Neural progenitor cell (in vitro differentiated cells): ENCODE results near the gene CNTN3. TPM values are rescaled to one million over a fixed set of nuclear protein-coding genes. Genes with fewer than 3 reads are reported as not detected.

Experiments used
- DNase-seq: peaks from one replicate; pipeline ENCODE4 v3.0.0-alpha.2; 2016; ENCODE audit warnings: low spot score
- H2AFZ ChIP-seq: fragments of 200-600 bp; sonication (generic); replicated peaks from 2 replicates; pipeline ENCODE4 v1.6.1; 2016; ENCODE audit warnings: antibody characterized with exemption
- H3F3A ChIP-seq: fragments of 200-600 bp; sonication (generic); 2 replicates; pipeline ENCODE4 v1.6.1; 2016; ENCODE audit warnings: antibody characterized with exemption, low read depth
- H3K27ac ChIP-seq: fragments of 200-600 bp; sonication (generic); 2 replicates; pipeline ENCODE4 v1.5.1; 2016; ENCODE audit warnings: mild to moderate bottlenecking
- H3K27me3 ChIP-seq: fragments of 200-600 bp; sonication (generic); 2 replicates; pipeline ENCODE4 v1.6.1; 2016; ENCODE audit warnings: mild to moderate bottlenecking, moderate library complexity
- H3K36me3 ChIP-seq: fragments of 200-600 bp; sonication (generic); 2 replicates; pipeline ENCODE4 v1.5.1; 2016
- H3K4me1 ChIP-seq: fragments of 200-600 bp; sonication (generic); 2 replicates; pipeline ENCODE4 v1.6.1; 2016; ENCODE audit warnings: mixed run types
- H3K4me2 ChIP-seq: fragments of 200-600 bp; sonication (generic); 2 replicates; pipeline ENCODE4 v1.6.1; 2016
- H3K4me3 ChIP-seq: fragments of 200-600 bp; sonication (generic); 2 replicates; pipeline ENCODE4 v1.5.1; 2016
- H3K79me2 ChIP-seq: fragments of 200-600 bp; sonication (generic); 2 replicates; pipeline ENCODE4 v1.6.1; 2016; ENCODE audit warnings: low read depth
- H3K9ac ChIP-seq: fragments of 200-600 bp; sonication (generic); 2 replicates; pipeline ENCODE4 v1.6.1; 2016
- H3K9me3 ChIP-seq: fragments of 200-600 bp; sonication (generic); 2 replicates; pipeline ENCODE4 v1.5.1; 2016; ENCODE audit warnings: low read depth
- H4K20me1 ChIP-seq: fragments of 200-600 bp; sonication (generic); 2 replicates; pipeline ENCODE4 v1.6.1; 2016; ENCODE audit warnings: low read depth
- H3K27ac Mint-ChIP-seq: 3 replicates; pipeline ENCODE4 v1.8.0; 2021; ENCODE audit warnings: mixed read lengths
- H3K27me3 Mint-ChIP-seq: 2 replicates; pipeline ENCODE4 v1.8.0; 2022; ENCODE audit warnings: low read depth, mild to moderate bottlenecking, inconsistent platforms, moderate library complexity, mixed read lengths; ENCODE audit not compliant: insufficient read depth
- H3K36me3 Mint-ChIP-seq: 3 replicates; pipeline ENCODE4 v1.8.0; 2021; ENCODE audit warnings: mixed read lengths
- H3K4me1 Mint-ChIP-seq: 3 replicates; pipeline ENCODE4 v1.8.0; 2021; ENCODE audit warnings: mixed read lengths
- H3K4me3 Mint-ChIP-seq: 3 replicates; pipeline ENCODE4 v1.8.0; 2021; ENCODE audit warnings: mild to moderate bottlenecking, moderate library complexity, mixed read lengths
- H3K9me3 Mint-ChIP-seq: 3 replicates; pipeline ENCODE4 v1.8.0; 2020; ENCODE audit warnings: mixed read lengths
- EZH2 ChIP-seq: fragments of 200-600 bp; sonication (generic); IDR thresholded peaks from 2 replicates; pipeline ENCODE4 v1.6.1; 2017; ENCODE audit warnings: antibody characterized with exemption, mild to moderate bottlenecking, moderate library complexity
- EZH2phosphoT487 ChIP-seq: fragments of 200-600 bp; sonication (generic); IDR thresholded peaks from 2 replicates; pipeline ENCODE4 v1.6.1; 2017; ENCODE audit warnings: antibody characterized with exemption
- total RNA-seq: library from RNA; depleted of rRNA; stranded (reverse); fragments of >200 nt; gene quantifications from 2 replicates; pipeline ENCODE4 v1.2.3, GENCODE V29; 2015; ENCODE audit warnings: low replicate concordance
- TF ChIP-seq, protein P1 (sequence below): fragments of 200-600 bp; sonication (generic); IDR thresholded peaks from 2 replicates; pipeline ENCODE4 v1.5.1; 2017; ENCODE audit warnings: antibody characterized with exemption, mild to moderate bottlenecking

Gene CNTN3
- total RNA-seq, 1 donor from 2014 or later: 0.21 TPM

DNA sequence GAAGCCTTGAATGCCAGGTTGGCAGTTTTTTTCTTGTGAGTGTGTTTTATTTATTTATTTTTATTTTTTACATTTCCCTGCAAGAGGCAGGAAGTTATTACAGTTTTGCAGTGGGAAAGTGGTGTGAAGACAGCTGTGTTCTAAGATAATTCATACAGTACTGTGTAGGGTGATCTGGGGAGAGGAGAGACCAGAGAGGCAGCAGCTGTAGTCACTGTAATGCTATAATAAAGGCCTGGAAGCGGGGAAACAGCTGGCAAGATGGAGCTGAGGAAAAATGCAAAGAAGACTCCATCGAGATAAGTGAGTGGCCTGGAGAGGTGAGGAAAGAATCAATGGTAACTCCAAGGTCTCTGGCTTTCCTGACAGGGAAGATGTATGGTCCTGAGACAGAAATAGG is 23.1 kb downstream of the CNTN3 start:
- Histone ChIP-seq H3K9me3 (no peaks in the 10 kb centered on the region), H3K4me1 (no peaks in the 10 kb centered on the region), H3F3A (no peaks in the 10 kb centered on the region), H2AFZ (no peak overlapping the region), H3K9ac (no peak overlapping the region), H3K36me3 (no peaks in the 10 kb centered on the region), H3K27me3 (no peaks in the 10 kb centered on the region), H3K4me2 (no peak overlapping the region), H4K20me1 (no peaks in the 10 kb centered on the region), H3K79me2 (no peaks in the 10 kb centered on the region), H3K4me3 (no peak overlapping the region), H3K27ac (no peak overlapping the region)
- Mint-ChIP-seq H3K36me3 (no peaks in the 10 kb centered on the region), H3K27ac (no peak overlapping the region), H3K27me3 (no peaks in the 10 kb centered on the region), H3K4me3 (no peak overlapping the region), H3K9me3 (no peaks in the 10 kb centered on the region), H3K4me1 (no peaks in the 10 kb centered on the region)
- TF ChIP-seq, protein P1, sequence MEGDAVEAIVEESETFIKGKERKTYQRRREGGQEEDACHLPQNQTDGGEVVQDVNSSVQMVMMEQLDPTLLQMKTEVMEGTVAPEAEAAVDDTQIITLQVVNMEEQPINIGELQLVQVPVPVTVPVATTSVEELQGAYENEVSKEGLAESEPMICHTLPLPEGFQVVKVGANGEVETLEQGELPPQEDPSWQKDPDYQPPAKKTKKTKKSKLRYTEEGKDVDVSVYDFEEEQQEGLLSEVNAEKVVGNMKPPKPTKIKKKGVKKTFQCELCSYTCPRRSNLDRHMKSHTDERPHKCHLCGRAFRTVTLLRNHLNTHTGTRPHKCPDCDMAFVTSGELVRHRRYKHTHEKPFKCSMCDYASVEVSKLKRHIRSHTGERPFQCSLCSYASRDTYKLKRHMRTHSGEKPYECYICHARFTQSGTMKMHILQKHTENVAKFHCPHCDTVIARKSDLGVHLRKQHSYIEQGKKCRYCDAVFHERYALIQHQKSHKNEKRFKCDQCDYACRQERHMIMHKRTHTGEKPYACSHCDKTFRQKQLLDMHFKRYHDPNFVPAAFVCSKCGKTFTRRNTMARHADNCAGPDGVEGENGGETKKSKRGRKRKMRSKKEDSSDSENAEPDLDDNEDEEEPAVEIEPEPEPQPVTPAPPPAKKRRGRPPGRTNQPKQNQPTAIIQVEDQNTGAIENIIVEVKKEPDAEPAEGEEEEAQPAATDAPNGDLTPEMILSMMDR: no peak
- TF ChIP-seq EZH2 (no peak), EZH2phosphoT487 (no peak)
- DNase-seq: no peak

DNA sequence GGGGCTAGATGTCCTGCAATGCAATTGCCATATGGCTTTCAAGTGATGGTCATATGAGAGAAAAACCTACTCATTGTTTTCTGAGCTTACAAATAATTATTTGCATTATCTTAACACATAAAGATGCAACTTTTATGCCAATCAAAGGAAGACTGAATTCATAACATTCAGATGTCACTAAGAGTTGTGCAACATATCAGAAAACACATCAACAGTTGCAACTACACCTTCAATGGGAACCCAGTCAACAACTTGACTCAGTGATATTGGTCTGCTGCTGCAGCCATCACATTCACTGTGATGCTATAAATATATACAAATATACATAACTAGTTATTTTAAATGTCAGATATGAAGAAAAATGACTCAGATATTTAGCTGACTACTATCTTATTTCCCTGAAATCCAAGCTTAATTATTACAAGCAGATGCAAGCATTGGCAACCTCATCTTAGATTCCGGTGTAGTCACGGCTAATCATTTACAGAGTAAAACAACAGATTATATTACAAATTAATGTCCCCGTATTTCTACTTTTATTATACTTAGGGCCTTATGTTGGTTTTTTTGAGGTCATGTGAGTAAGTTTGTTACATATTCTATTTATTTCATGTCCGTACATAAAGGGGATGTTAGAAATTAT is 23.7 kb downstream of the CNTN3 start:
- Histone ChIP-seq H3K4me3 (no peak overlapping the region), H3K9me3 (no peaks in the 10 kb centered on the region), H2AFZ (no peak overlapping the region), H3K79me2 (no peaks in the 10 kb centered on the region), H3K4me2 (no peak overlapping the region), H4K20me1 (no peaks in the 10 kb centered on the region), H3K4me1 (no peaks in the 10 kb centered on the region), H3K27ac (no peak overlapping the region), H3K36me3 (no peaks in the 10 kb centered on the region), H3K27me3 (no peaks in the 10 kb centered on the region), H3K9ac (no peak overlapping the region), H3F3A (no peaks in the 10 kb centered on the region)
- Mint-ChIP-seq H3K36me3 (no peaks in the 10 kb centered on the region), H3K4me1 (no peaks in the 10 kb centered on the region), H3K27ac (no peak overlapping the region), H3K9me3 (no peaks in the 10 kb centered on the region), H3K4me3 (no peak overlapping the region), H3K27me3 (no peaks in the 10 kb centered on the region)
- no peak for TF ChIP-seq EZH2
- TF ChIP-seq, protein P1: no peak
- no peak for TF ChIP-seq EZH2phosphoT487
- no peak for DNase-seq

DNA sequence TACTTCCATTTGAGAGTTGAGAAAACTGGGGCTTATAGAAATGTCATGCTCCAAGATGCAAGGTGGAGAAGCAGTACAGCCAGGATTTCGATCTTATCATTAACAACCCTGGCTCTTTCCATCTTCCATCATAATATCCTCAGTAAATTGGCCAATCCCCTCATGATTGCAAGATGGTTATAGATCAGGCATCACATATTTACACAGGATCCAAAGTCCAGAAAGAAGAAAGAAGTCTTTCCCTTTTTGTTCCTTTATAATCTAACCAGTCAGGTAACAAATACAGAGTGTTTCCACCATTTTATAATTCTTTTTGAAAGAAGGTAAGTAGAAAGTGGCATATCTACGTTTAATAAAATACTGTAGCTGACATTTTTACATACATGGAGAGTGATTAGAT is 29.7 kb downstream of the CNTN3 start:
- TF ChIP-seq, protein P1: no peak
- TF ChIP-seq EZH2: no peak
- TF ChIP-seq EZH2phosphoT487: no peak
- no peak overlapping the region for H3K4me3 Mint-ChIP-seq
- H3K27me3 Mint-ChIP-seq: peaks cover 5% of the 10 kb centered on the region
- no peaks in the 10 kb centered on the region for H3K36me3 ChIP-seq
- H3K79me2 ChIP-seq: no peaks in the 10 kb centered on the region
- H3K27ac ChIP-seq: no peak overlapping the region
- no peaks in the 10 kb centered on the region for H3K4me1 ChIP-seq
- H3K9me3 Mint-ChIP-seq: no peaks in the 10 kb centered on the region
- no peak overlapping the region for H3K9ac ChIP-seq
- no peaks in the 10 kb centered on the region for H3K9me3 ChIP-seq
- H3F3A ChIP-seq: no peaks in the 10 kb centered on the region
- H3K27ac Mint-ChIP-seq: no peak overlapping the region
- H4K20me1 ChIP-seq: no peaks in the 10 kb centered on the region
- no peaks in the 10 kb centered on the region for H3K36me3 Mint-ChIP-seq
- H3K4me1 Mint-ChIP-seq: no peaks in the 10 kb centered on the region
- no peaks in the 10 kb centered on the region for H3K27me3 ChIP-seq
- H2AFZ ChIP-seq: no peak overlapping the region
- DNase-seq: no peak
- H3K4me2 ChIP-seq: no peak overlapping the region
- no peak overlapping the region for H3K4me3 ChIP-seq
